T-helper 2 cell treated with Interferon-gamma antibody and Interleukin-4, amounts not matched to agents 5 μg/mL and 100 μg/mL, for 36 hours (primary cell): Measurements from ENCODE around the gene BAIAP2.

Source experiments
- DNase-seq: peaks from one replicate; pipeline ENCODE4 v3.0.0; 2021; ENCODE audit warnings: low spot score
- H3K27ac Mint-ChIP-seq: one replicate; pipeline ENCODE4 v1.8.0; 2021; ENCODE audit warnings: mild to moderate bottlenecking, mixed read lengths
- H3K27me3 Mint-ChIP-seq: one replicate; pipeline ENCODE4 v1.8.0; 2021; ENCODE audit warnings: low read depth, mixed read lengths
- H3K36me3 Mint-ChIP-seq: one replicate; pipeline ENCODE4 v1.8.0; 2021; ENCODE audit warnings: low read depth, mixed read lengths
- H3K4me1 Mint-ChIP-seq: one replicate; pipeline ENCODE4 v1.8.0; 2021; ENCODE audit warnings: low read depth, mixed read lengths
- H3K4me3 Mint-ChIP-seq: one replicate; pipeline ENCODE4 v1.8.0; 2022; ENCODE audit warnings: mild to moderate bottlenecking, moderate library complexity, mixed read lengths
- H3K9me3 Mint-ChIP-seq: one replicate; pipeline ENCODE4 v1.8.0; 2021; ENCODE audit warnings: mixed read lengths

BAIAP2 gene, protein sequence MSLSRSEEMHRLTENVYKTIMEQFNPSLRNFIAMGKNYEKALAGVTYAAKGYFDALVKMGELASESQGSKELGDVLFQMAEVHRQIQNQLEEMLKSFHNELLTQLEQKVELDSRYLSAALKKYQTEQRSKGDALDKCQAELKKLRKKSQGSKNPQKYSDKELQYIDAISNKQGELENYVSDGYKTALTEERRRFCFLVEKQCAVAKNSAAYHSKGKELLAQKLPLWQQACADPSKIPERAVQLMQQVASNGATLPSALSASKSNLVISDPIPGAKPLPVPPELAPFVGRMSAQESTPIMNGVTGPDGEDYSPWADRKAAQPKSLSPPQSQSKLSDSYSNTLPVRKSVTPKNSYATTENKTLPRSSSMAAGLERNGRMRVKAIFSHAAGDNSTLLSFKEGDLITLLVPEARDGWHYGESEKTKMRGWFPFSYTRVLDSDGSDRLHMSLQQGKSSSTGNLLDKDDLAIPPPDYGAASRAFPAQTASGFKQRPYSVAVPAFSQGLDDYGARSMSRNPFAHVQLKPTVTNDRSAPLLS

DNA sequence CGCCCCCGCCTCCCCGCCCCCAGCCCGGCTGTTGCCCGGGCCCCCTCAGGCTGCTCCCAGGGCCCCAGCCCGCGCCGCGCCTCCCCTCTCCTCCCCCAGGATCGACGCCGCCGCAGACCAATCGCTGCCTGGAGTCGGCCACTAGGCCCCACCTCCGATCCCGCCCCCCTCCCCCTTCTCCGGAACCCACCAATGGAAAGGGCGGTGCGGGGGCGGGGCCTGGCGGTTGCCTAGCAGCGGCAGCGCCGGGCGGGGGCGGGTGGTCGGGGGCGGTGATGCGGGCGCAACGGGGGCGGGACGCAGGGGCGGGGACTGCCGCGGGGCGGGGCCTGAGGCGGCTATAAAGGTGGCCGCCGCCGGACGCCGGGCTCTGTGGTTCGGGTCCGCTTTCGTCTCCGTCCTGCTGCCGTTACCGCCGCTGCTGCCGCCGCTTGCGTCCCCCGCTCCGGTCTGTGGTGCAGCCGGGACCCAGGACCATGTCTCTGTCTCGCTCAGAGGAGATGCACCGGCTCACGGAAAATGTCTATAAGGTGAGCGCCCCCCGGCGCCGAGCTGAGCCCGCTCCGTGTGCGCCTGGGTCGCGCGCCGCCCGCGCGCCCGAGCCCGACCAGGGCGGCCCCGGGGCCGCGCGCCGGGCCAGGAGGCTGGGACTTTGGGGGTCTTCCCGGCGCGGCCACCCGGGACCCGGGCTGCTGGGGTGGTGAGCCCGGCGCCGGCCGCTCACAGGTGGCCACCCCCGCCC lies at the start of gene BAIAP2:
TSS of gene BAIAP2 (plus strand) at position 373 of the 742 bp plus-strand sequence. CDS start at position 477, 104 bp downstream.
- peak within 1 kb of the TSS; percentile 71 for H3K27ac Mint-ChIP-seq
- no peaks in the 10 kb centered on the region for H3K36me3 Mint-ChIP-seq
- peaks cover 45% of the 10 kb centered on the region for H3K27me3 Mint-ChIP-seq

DNA sequence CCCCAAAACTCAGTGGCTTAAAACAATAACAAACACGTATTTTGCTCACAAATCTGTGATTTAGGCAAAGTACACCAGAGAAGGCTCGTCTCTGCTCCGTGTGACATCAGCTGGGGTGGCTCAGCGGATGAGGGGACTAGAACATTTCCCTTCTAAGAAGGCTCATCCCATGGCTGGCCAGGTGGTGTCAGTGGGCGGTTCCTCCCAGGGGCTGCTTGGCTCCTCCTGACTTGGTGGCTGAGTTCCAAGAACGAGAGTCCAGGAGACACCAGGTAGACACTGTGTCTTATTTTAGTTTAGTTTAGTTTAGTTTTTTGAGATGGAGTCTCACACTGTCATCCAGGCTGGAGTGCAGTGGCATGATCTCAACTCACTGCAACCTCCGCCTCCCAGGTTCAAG lies 48.9 kb upstream of the BAIAP2 start:
- no peak for DNase-seq
- H3K4me1 Mint-ChIP-seq, result peaks cover 5% of the 10 kb centered on the region
- no peak overlapping the region for H3K4me3 Mint-ChIP-seq
- H3K27me3 Mint-ChIP-seq, result peaks cover 5% of the 10 kb centered on the region
- no peak overlapping the region for H3K27ac Mint-ChIP-seq
- no peaks in the 10 kb centered on the region for H3K9me3 Mint-ChIP-seq
- no peaks in the 10 kb centered on the region for H3K36me3 Mint-ChIP-seq

More for the DNA sequence above, at the start of gene BAIAP2:
- peak within 1 kb of the TSS; percentile 87 for H3K4me3 Mint-ChIP-seq
- H3K9me3 Mint-ChIP-seq, result no peaks in the 10 kb centered on the region
- peak; percentile 86 for DNase-seq
- H3K4me1 Mint-ChIP-seq, result peaks cover 12% of the 10 kb centered on the region

DNA sequence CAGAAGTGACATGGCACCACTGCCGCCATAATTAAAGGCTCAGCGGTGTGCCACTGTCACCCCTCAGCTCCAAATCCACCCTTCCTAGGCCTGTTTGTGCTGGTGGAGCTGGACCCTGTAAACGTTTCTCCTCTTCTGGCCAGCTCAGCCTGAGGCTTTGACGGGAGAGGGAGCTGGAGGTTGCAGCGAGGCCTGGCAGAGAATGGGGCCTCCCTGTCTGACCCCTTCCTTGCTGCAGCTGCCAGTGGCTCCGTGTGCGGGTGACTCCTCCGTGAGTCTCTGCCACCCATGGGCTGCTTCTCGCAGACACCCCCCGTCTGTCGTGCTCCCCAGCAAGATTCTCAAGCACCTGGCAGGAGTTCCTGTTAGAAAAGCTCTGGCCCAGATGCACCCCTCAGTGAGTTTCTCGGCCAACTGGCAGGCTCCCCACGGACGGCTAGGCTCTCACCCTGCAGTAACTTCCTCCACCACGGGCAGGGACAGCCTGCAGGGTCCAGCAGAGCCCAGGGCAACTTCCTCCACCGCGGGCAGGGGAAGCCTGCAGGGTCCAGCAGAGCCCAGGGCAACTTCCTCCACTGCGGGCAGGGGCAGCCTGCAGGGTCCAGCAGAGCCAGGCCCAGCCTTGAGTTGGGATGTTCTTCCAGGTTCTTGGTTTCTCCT lies 48.0 kb upstream of the BAIAP2 start:
- Mint-ChIP-seq H3K27me3 (peaks cover 5% of the 10 kb centered on the region), H3K27ac (no peak overlapping the region), H3K9me3 (no peaks in the 10 kb centered on the region), H3K4me3 (no peak overlapping the region), H3K4me1 (peaks cover 5% of the 10 kb centered on the region), H3K36me3 (no peaks in the 10 kb centered on the region)
- DNase-seq, result no peak

DNA sequence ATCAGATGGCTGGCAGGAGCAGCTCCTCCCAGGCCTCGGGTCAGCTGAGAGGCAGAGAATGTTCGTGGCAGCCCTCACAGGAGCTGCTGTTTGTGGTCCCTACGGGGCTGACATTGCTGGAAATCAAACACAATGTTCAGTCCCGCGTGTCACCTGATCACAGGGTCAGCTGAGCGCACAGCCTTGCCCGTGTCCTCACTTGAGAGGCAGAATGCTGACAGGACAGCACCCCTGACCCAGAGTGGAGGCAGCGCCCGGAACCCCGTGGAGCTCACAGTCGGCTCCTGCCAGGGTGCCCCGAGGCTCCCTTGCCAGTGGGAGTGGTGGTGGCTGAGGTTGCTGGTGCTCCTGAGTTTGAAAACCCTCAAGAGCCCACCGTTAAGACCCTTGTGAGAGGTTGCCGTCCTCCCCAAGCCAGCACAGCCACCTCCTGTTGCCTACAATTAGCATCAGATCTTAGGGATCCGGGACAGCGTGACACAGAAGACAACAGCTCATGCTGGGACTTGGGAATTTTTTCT lies 47.0 kb upstream of the BAIAP2 start:
- Mint-ChIP-seq H3K4me3 (no peak overlapping the region), H3K27ac (no peak overlapping the region), H3K36me3 (peaks cover 1% of the 10 kb centered on the region), H3K4me1 (peaks cover 9% of the 10 kb centered on the region), H3K27me3 (peaks cover 5% of the 10 kb centered on the region), H3K9me3 (no peaks in the 10 kb centered on the region)
- no peak for DNase-seq

DNA sequence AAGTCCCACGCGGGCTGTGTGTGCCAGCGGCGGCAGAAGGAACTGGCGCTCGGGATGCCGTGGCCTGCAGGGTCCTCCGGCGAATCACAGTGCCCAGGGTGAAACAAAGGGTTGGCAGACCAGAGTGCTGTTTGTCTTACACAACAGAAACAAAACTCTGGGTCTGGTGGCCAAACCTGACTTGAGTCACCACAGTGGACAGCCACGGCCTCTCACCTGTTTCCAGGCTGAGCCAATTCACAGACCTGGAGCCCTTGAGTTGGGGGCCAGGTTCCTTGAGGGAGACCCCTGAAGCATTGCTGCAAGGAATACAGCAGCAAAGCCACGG lies 45.4 kb upstream of the BAIAP2 start:
- DNase-seq, result no peak
- H3K9me3 Mint-ChIP-seq, result no peaks in the 10 kb centered on the region
- no peak overlapping the region for H3K27ac Mint-ChIP-seq
- H3K4me1 Mint-ChIP-seq, result peaks cover 12% of the 10 kb centered on the region
- peak overlapping the region; percentile 56 for H3K4me3 Mint-ChIP-seq
- peaks cover 5% of the 10 kb centered on the region for H3K36me3 Mint-ChIP-seq
- H3K27me3 Mint-ChIP-seq, result peaks cover 5% of the 10 kb centered on the region

DNA sequence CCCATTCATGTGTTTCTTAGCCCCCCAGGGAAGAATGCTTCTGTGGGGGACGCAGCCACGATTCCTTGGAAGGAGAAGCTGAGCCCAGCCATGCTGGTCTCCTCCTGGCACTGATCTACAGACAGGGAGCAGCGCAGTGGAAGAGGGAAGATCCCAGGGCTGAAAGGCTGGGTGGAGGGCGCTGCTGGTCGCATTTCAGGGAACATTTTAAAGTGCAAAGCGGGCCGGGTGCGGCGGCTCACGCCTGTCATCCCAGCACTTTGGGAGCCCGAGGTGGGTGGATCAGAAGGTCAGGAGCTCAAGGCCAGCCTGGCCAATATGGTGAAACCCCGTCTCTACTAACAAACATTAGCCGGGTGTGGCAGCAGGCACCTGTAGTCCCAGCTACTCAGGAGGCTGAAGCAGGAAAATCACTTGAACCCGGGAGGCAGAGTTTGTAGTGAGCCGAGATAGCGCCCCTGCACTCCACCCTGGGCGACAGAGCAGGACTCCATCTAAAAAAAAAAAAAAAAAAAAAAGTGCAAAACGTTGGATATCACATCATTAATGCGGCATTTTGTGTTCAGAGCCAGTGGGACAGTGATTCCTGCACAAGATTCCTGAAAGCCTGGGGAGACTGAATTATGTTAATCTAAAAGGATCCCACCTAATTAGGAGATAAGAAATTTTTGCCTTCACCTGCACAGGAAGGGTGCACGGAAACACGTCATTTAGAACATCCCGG lies 43.9 kb upstream of the BAIAP2 start:
- Mint-ChIP-seq H3K36me3 (peaks cover 12% of the 10 kb centered on the region), H3K4me1 (peaks cover 12% of the 10 kb centered on the region), H3K27me3 (peaks cover 5% of the 10 kb centered on the region), H3K4me3 (peak overlapping the region; percentile 82), H3K9me3 (no peaks in the 10 kb centered on the region), H3K27ac (peak overlapping the region; percentile 63)
- DNase-seq, result no peak

DNA sequence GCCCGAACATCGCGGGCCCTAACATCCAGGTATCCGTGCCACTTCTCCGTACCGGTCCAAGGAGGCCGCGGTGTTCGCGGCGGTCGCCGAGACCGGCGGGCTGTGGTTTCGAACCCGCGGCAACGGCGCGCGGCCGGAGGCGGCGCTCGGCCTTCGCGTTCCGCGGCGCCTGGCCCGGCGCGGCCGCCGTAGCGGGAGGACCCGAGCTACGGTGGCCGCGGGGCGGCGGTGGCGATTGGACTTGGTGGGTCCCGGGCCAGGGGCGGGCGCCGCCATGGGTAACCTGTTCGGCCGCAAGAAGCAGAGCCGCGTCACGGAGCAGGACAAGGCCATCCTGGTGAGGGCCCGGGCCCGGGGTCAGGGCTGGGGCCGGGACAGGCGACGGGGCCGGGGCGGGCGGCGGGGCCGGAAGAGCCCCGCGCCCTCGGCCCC lies 43.3 kb upstream of the BAIAP2 start, which contains the start of gene CHMP6:
TSS of gene CHMP6 (plus strand) at position 197 of the 432 bp plus-strand sequence. CDS start at position 275, 78 bp downstream.
- DNase-seq, result peak; percentile 72
- H3K4me3 Mint-ChIP-seq, result peak within 1 kb of the TSS; percentile 82
- H3K36me3 Mint-ChIP-seq, result peaks cover 14% of the 10 kb centered on the region
- peaks cover 5% of the 10 kb centered on the region for H3K27me3 Mint-ChIP-seq
- H3K9me3 Mint-ChIP-seq, result no peaks in the 10 kb centered on the region
- peaks cover 12% of the 10 kb centered on the region for H3K4me1 Mint-ChIP-seq
- H3K27ac Mint-ChIP-seq, result peak within 1 kb of the TSS; percentile 65

DNA sequence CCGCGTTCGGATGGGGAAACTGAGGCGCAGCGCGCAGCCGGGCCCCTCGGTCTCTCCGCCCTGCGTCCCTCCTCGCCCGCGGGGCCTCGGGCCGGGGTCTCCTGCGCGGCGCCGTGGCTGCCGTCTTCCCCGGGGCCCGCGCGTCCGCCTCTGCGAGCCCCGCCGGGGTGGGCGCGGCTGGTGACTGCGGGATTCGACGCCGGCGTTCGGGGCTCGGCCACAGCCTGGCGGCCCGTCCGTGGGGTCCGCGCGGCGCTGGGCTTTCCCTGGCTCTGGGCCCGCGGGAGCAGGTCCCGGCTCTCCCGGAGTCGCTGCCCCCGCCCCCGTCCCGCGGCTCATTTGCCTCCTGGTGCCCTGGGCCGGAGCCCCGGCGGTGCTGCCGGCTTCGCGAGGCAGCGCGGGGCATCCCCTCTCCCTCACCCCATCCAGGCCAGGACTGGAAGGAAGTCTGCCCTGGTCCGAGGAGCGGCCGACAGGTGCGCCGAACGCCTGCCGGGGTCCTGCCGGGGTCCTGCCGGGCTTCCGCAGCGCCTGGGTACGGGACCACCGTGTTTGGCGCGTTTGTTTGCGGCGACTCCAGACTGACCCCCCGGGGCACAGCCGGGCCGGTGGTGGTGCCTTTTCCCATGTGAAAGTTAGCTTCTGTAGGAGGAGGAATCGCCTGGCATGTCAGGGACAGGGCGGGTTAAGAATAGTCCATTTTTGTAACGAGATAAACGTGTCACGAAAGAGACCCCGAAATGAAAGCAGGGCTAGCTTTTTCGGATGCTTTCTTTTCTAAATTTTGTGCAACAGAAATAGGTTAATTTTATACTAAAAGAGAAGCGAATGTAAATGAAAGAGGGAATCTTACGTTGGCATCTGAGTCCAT lies 42.6 kb upstream of the BAIAP2 start:
- peak overlapping the region; percentile 65 for H3K27ac Mint-ChIP-seq
- peaks cover 12% of the 10 kb centered on the region for H3K4me1 Mint-ChIP-seq
- no peak for DNase-seq
- peaks cover 17% of the 10 kb centered on the region for H3K36me3 Mint-ChIP-seq
- peak overlapping the region; percentile 79 for H3K4me3 Mint-ChIP-seq
- no peaks in the 10 kb centered on the region for H3K9me3 Mint-ChIP-seq
- peaks cover 5% of the 10 kb centered on the region for H3K27me3 Mint-ChIP-seq

DNA sequence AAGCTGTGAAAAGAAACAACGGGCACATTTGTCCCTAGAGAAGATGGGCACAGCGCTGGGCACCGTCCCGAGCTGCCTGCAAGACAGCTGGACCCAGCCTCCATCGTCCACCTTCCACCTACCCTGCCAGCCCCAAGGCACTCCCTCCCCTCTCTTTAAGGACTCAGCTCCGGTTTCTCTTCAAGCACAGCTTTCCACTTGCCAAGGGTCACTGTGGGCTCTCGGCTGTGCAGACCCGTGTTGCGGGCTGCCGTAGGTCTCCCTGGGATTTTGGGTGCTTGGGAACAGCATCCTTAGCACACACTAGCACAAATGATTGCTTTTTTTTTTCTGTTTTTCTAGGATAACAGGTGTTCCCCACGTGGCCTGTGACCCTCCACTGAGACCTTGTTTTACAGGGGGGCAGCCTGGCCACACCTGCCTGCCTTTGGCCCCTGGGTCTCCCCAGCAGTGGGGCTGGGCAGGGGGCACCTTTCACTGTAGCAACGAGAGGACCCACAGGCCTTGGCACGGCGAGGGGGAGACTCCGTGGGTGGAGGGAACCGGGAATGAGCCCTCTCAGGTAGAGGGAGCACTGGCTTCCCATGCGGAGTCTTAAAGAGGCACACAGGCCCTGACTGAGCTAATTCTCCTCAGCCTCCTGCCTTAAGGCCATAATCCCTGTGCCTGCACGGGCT lies 41.9 kb upstream of the BAIAP2 start:
- H3K27ac Mint-ChIP-seq, result peak overlapping the region; percentile 65
- H3K27me3 Mint-ChIP-seq, result peaks cover 5% of the 10 kb centered on the region
- H3K9me3 Mint-ChIP-seq, result no peaks in the 10 kb centered on the region
- no peak for DNase-seq
- peak overlapping the region; percentile 79 for H3K4me3 Mint-ChIP-seq
- peaks cover 19% of the 10 kb centered on the region for H3K36me3 Mint-ChIP-seq
- H3K4me1 Mint-ChIP-seq, result peaks cover 12% of the 10 kb centered on the region

DNA sequence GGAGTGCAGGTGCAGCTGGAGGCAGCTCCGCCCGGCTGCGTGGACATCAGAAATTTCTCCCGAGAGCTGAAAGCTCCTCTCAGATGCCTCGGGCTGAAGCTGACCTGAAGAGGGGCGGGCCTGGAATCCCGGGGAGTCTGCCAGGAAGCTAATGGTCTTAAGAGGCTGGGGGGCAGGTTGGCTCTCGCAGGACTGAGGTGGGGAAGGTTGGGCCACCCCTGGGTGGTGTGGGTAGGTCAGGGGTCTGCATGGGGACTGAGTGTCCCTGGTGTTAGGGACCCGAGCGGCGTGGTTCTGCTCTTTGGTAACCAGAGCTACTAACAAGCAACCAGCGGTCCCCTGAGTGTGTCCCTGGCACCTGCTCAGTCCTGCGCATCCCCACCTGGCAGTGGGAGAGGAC lies 39.8 kb upstream of the BAIAP2 start:
- Mint-ChIP-seq H3K4me3 (no peak overlapping the region), H3K27me3 (no peaks in the 10 kb centered on the region)

DNA sequence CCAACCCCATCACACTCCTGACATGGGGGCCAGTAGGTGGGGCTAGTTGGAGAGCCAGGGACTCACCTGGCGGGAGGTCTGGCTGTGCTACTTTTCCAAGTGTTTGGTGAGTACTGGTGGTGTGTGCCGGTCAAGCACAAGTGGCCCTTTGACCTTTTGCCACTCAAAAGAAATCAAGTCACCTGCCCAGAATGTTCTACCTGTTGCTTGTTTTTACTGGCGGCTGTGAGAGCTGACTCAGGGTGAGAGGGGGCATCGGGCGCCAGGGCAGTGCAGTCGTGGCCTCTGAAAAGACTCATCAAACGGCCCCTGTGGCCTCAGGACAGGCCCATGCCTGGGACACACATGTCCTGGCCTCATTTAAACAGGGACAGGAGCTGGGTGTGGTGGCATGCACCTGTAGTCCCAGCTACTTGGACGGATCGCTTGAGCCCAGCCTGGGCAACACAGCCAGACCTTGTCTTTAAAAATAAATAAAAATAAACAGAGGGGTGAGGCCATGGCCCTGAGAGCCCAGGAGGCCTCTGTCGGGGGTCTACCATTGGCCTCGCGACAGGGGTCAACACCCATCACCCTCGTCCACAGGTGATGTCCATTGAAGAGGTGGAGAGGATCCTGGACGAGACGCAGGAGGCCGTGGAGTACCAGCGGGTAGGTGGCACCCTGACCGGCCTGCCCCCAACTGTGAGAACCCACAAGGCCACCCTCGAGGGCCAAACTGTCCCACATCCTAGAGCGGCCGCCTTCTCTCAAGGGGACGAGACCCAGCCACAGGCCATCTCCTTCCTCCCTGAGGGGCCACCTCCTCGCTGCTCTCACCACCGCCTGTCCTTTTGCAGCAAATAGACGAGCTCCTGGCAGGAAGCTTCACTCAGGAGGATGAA lies 38.3 kb upstream of the BAIAP2 start:
- no peak for DNase-seq
- H3K27me3 Mint-ChIP-seq, result peaks cover 2% of the 10 kb centered on the region
- peaks cover 22% of the 10 kb centered on the region for H3K36me3 Mint-ChIP-seq
- H3K4me1 Mint-ChIP-seq, result peaks cover 7% of the 10 kb centered on the region
- no peaks in the 10 kb centered on the region for H3K9me3 Mint-ChIP-seq
- no peak overlapping the region for H3K27ac Mint-ChIP-seq
- no peak overlapping the region for H3K4me3 Mint-ChIP-seq

More for the DNA sequence above, 39.8 kb upstream of the BAIAP2 start:
- no peaks in the 10 kb centered on the region for H3K9me3 Mint-ChIP-seq
- peaks cover 9% of the 10 kb centered on the region for H3K4me1 Mint-ChIP-seq
- peaks cover 22% of the 10 kb centered on the region for H3K36me3 Mint-ChIP-seq
- H3K27ac Mint-ChIP-seq, result no peak overlapping the region
- DNase-seq, result no peak
